HG03139 (cell line): ENCODE results near the gene TRPC4AP.
"Not testable (repeated sequence)": the region's sequence is repeated elsewhere in the genome, so short reads cannot be mapped to it uniquely, and the experiment has no call there.

Experiments used
- ATAC-seq: cut with Tn5 transposase; IDR thresholded peaks from one replicate; pipeline ENCODE4 v1.9.1; 2021; ENCODE audit not compliant: unreplicated experiment

Gene TRPC4AP

DNA sequence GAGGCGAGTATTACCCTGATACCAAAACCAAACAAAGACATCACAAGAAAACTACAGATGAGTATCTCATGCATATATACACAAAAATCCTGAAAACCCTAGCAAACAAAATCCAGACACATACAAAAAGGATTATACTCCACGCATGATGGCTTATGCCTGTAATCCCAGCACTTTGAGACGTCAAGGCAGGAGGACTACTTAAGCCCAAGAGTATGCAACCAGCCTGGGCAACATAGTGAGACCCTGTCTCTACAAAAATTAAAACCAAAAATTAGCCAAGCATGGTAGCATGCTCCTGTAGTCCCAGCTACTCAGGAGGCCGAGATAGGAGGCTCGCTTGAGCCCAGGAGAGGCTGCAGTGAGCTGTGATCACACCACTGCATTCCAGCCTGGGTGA is 32.4 kb downstream of the TRPC4AP start:
- no peak for ATAC-seq

DNA sequence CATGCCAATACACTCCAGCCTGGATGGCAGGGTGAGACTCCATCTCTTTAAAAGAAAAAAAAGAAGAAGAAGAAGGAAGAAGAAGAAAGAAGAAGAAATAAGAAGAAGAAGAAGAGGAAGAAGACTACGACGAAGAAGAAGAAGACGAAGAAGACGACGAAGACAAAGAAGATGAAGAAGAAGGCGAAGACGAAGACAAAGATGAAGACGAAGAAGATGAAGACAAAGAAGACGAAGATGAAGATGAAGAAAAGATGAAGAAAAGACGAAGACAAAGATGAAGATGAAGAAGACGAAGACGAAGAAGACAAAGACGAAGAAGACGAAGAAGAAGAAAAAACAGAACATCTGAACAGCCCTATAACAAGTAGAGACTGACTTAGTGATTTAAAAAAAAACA is 33.0 kb downstream of the TRPC4AP start:
- ATAC-seq, result no peak

DNA sequence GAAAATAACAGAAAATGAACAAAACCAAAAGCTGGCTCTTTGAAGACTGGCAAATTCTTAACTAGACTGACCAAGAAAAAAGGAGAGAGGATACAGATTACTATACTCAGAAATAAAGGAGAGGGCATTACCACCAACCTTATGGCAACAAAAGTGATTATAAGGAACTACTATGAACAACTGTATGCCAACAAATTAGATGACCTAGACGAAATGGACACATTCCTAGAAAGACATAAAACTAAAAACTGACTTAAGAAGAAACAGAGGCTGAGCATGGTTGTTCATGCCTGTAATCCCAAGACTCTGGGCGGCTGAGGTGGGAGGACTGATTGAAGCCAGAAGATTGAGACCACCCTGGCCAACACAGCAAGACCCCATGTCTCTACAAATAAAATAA is 33.5 kb downstream of the TRPC4AP start:
- ATAC-seq, result no peak

DNA sequence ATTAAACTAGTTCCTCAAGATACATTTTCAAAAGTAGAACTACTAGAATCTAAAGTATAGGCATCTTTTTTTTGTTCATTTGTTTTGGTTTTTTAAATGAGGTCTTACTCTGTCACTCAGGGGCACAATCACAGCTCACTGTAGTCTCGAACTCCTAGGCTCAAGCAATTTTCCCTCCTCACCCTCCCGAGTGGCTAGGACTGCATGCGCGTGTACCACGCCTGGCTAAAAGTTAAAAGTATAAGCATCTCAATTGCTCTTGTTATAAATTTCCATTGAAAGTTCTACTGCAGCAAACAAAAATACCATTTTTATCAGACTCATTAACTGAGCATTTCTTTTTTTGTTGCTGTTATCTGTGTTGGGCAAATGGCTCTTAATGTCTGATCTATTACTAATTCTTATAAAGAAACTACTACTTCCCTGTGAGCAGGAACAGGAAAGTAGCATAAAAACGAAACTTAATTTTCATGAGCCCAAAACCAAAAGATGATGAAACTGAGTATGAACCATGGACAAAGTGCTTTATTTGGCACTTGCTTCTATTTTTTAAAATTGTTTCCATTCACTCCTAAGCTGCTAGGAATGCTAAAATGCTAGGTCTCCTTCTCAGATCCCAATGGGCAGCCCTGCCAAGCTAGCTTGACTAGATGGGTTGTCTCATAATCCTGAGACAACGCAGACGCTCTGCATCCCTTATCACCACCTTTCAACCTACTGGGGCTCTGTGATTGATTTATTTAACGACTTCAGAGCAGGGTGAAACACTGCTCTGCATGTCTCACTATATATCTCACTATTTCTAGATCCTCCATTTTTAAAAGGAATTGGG is 36.9 kb downstream of the TRPC4AP start:
- no peak for ATAC-seq

DNA sequence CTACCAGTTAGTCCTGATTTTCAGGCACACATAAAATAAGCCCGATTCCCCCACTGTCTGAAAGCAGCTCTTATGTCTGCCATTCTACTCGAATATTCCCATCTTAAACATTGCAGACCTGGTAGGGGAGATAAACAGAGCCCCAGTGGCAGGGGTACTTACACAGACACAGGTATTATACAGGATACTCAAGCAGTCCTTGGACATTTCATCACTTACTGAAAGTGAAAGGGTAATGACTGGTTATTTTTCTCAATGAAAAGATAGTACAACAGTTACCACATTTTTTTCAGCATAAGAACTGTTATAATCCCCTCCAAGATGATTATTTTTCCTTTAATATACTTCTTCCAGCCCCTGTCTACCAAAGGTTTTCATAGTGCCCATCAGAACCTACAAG is 37.8 kb downstream of the TRPC4AP start:
- no peak for ATAC-seq

DNA sequence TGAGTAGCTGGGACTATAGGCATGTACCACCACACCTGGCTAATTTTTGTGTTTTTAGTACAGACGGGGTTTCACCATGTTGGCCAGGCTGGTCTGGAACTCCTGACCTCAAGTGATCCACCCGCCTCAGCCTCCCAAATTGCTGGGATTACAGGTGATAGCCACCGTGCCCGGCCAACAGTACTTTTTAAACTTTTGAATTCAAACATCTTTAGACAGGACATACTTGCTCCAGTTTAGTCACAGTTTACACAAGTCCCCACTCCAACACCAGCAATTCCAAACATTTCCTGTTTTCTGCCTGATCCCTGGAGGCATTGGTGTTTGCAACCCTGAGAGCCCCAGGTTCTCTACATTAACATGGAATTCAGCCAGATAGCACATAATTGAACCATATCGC is 40.0 kb downstream of the TRPC4AP start:
- ATAC-seq, result not testable (repeated sequence)

DNA sequence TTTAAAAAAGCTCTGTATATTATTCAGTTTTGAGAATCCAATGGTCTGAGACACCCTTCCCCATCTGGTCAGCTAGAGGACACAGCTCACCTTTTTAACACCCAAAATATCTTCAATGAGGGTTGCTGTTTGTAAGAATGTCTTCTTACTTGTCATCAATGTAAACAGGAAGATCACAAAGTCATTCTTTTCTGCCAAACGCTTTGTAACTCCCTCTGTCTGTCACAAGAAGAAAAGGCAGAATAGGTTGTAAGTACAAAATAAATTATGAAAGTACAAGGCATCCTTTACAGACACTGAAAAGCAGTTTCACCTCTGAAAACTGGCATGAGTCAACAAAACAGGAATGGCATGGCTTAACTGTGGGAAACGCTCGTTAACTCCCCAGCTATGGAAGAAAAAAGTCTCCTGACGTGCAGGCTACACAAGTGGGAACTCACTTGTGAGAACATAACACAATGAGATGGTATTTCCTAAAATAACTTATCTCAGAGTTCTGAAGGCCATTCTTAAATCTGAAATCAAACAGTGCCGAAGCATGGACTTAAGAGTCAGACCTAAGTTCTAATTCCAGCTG is 42.7 kb downstream of the TRPC4AP start:
- ATAC-seq, result no peak

DNA sequence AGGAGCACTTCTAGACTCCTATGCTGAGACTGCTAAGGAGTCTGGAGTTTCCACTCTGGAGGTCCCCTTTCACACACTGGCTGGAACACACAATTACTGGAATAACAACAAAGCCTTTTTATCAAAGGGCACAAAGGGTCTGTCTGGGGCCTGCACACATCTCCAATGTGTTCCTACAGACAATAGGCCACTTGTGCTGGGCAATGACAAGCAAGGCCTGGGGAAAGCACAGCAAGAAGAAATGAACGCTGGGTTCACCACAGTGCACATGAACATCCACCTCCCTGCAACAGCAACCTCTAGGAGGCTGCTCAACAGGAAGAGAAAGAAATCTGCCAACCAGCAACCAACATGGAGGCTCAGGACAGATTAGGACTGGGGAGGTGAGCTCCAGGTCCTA is 43.9 kb downstream of the TRPC4AP start:
- no peak for ATAC-seq

DNA sequence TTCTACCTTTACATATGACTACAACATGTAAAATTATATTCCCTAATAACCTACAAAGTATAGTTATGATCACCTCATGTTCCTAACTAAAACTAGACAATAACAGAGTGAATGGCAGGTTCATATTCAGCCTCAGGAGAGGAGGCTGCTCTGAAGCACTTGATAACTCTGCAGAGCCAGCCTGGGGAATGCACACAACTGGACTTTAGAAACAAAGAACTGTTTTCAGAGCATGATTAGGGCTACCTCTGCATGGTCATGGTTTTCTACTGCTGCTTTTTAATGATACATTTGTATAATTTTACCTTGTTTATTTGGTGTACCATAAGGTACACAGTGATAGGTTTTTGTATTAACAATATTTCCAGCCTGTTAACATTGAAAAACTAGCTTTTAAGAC is 50.3 kb downstream of the TRPC4AP start:
- no peak for ATAC-seq

DNA sequence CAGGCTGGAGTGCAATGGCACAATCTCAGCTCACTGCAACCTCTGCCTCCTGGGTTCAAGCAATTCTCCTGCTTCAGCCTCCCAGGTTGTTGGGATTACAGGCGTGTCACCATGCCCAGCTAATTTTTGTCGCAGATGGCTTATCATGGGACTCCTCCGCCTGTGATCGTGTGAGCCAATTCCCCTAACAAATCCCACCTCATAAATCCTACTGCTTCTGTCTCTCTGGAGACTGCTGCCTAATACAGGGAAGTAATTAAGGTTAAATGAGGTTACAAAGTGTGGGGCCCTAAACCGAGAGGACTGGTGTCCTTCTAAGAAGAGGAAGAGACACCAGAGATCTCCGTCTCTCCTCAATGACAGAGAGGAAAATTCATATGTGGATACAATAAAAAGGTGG is 52.0 kb downstream of the TRPC4AP start:
- ATAC-seq, result no peak

DNA sequence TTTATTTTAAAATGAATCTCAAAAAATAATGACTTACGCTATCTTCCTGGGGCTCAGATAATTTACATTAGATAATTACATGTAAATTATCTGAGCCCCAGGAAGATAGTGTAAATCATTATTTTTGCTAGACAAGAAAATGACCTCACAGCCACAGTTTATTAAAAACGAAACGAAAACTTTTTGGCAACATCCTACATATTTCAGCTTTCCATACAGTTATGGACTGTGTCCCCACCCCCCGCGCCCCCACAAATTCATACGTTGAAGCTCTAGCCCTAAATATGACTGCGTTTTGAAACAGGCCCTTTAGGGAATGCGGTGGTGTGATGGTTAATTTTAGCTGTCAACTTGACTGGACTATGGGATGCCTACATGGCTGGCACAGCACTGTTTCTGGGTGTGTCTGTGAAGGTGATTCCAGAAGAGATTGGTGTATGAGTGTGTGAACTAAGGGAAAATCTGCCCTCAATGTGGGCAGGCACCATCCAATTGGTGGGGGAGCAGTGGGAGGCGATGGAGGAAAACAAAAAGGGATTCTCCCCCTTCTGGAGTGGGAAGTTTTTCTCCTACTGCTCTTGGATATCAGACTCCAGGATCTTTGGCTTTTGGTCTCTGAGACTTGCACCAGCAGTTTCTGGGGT is 52.6 kb downstream of the TRPC4AP start:
- ATAC-seq, result no peak

DNA sequence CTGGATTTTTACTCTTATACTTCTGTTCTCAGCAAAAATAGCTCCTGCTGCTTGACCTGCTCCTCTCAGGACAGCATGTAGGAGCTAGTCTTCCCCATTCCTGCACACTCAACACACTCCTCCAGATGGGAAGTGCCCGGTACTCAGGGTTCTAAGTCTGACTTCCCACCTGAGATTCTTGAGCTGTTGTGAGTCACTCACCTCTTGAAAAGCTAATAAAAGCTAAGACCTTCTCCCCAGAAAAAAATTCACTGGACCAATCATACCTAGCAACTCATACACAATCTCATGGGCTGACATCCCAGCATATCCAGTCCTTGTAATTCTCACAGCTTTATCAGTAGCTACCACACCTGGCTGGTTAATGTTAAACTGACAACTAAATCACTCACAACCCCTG is 53.5 kb downstream of the TRPC4AP start:
- no peak for ATAC-seq

DNA sequence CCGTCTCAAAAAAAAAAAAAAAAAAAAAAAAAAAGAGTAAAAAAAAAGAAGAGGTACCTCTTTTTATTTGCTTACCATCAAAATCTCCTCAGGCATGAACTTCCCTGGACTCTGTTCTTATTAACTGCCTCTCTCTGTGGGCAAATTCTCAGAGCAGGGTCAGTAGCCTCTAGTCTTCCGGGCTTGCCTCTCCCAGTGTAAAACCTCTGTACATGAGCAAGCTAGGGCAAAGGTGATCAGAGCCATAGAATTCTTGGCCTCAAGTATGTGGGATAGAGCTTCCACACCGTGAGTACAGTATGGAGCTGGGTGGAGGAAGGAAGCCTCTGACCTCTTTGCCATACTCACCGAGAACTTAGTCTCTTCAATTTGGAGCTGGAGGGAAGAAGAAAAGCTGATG is 58.5 kb downstream of the TRPC4AP start:
- no peak for ATAC-seq

DNA sequence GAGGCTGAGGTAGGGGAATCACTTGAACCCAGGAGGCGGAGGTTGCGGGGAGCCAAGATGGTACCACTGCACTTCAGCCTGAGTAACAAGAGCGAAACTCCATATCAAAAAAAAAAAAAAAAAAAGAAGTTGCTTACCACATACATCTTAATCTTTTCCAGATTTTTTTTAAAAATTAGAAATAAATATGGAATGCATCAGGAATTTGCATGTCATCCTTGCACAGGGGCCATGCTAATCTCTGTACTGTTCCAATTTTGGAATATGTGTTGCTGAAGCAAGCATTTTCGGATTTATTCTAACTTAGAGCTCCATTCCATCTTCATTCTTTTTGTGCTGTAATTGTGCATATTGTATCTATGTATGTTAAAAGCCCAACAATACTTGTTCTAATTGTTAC is 62.5 kb downstream of the TRPC4AP start:
- no peak for ATAC-seq

DNA sequence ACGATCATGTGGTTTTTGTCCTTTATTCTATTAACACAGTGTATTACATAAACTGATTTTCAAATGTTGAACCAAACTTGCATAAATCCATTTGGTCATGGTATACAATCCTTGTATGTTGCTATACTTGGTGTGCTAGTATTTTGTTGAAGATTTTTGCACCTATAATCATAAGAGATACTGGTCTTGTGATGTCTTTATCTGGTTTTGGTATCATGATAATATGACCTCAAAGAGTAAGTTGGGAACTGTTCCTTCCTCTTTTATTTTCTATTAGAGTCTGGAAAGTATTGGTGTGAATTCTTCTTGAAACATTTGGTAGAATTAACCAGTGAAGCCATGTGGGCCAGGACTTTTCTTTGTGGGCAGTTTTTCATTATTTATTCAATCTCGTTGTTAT is 65.3 kb downstream of the TRPC4AP start:
- no peak for ATAC-seq

DNA sequence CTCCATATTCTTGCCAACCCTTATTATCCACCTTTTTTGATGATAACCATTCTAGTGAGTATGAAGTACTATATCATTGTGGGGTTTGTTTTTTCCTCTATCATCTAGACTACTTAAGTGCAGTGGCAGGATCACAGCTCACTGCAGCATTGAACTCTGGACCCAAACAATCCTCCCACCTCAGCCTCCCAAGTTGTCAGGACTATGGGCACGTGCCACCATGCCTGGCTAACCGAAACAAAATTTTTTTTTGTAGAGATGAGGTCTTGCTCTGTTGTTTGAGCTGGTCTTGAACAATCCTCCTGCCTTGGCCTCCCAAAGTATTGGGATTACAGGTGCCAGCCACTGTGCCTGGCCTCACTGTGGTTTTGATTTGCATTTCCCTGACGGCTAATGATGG is 67.5 kb downstream of the TRPC4AP start:
- no peak for ATAC-seq

DNA sequence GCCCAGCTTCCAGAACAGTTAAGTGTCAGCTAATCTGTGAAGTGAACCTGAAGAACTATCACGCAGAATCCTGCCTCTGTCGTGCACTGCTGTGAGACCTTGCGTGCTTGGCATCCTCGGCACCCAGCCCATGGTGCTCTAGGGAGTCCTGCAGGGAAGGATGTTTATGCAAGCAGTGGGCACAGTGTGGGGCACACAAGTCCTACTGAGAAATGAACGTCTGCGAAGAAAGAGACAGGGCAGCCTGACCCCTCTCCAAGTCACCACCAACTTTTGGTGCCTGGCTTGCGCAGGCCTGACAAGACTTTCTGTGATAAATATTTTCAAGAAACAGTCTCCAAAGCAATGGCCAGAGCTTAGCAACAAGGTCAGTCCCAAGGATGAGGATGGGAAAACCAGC is 69.0 kb downstream of the TRPC4AP start:
- ATAC-seq, result no peak

DNA sequence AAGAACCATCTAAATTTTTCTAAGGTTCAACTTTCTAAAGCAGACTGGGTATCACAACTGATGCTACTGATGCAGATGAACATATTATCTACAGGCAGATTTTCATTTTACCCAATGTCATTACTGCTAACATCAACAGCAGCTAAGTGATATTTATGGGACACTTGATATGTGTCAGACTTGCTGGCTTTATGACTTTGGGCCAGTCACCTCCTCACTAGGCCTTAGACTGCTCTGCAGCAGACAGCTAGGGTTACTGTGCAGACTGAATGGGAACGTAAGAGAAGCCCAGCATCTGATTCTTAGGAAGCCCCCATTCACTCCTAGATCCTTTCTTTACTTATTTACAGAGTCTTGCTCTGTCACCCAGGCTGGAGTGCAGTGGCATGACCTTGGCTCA is 70.8 kb downstream of the TRPC4AP start:
- no peak for ATAC-seq

DNA sequence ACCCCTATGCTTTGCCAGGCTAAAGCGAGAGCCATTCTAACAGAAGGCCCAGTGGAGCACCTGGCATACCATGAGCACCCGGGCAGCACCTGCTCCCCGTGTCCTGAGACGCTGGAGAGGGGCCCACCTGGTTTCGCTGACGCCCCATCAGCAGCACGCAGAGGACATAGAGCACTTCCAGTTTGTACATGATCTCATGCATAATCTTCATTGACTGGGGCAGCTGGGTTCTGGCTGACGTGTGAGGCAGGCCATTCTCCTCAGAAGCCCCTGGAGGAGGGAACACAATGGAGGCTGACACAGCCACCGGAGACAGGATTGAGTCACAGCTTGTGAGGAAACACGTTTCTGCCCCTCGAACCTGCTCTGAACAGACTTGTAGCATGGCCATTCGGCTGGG is 71.5 kb downstream of the TRPC4AP start:
- ATAC-seq, result no peak

DNA sequence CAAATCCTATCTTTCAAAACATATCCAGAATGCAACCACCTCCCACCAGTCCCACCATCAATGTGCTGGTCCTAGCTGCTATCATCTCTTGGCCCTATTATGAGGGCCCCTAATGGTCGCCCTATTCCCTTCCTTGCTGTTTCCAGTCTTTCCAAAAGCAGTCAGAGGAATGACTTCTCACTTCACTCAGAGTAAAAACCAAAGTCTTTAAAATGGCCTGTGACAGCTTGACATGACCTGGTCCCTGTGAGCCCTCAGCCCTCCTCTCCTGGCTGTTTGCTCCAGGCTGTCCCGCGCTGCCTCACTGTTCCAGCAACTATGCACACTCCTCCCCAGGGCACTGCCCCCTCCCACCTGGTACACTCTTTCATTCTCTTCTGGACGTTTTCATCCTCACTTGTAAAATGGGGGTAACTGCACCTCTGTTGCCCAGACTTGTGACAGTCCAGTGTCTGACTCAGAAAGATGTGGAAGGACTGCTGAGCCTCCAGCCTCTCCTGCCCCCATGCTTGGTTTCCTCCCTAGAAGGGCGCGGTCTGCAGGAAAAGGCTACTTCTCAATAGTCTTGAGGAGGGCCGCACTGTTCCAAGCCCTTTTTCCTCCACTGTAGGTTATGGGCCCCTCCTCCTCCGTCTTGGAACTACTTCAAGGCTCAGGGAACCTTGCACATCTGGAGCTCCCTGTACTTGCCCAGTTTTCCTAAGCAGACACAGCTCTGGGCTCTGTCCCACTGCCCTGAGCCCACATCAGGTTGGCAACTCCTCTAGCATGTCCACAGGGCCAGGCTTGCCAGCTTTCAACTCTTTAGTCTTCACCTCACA is 72.3 kb downstream of the TRPC4AP start:
- ATAC-seq, result no peak

DNA sequence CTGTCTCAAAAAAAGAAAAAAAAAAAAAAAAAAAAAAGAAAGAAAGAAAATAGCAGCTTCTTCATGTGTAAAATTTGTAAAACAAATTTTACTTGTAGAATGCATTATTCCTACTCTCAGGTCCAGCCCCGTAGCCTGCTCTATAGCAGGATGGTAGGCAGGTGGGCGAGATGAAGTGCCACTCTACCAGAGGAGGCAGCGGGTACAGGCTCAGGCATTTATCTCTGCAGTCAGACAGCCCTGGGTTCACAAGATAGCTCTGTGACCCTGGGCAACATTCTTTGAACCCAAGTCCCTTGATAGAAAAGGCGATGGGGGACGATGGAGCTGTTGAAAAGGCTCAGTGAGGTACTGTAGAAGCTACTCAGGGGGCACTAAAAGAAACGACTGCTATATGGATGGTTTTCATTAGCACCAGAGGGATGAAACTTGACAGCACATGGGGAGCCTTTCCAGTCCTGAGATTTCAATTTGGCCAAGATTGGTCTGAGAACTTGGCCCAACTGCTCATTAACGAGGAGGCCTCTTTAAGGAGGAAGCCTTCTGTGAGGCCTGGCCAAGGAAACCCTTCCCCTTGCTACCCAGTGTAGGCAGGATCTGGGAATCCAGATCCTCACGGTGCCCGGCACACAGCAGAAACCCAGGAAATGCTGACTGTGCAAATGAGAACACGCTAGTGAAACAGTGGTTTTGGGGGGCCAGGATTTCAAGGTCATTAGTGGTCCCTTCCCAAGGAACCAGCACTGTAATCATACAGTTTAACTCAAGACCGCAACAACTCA is 73.8 kb downstream of the TRPC4AP start:
- no peak for ATAC-seq
